Middle frontal gyrus (tissue), 1 donor: ENCODE data around the gene SLC16A7.
"Not testable (repeated sequence)": the region's sequence is repeated elsewhere in the genome, so short reads cannot be mapped to it uniquely, and the experiment has no call there.

Experiments
- DNase-seq: peaks from one replicate; pipeline ENCODE4 v3.0.0-alpha.2; 2015; ENCODE audit warnings: low spot score; ENCODE audit errors: extremely low spot score

The SLC16A7 gene

DNA sequence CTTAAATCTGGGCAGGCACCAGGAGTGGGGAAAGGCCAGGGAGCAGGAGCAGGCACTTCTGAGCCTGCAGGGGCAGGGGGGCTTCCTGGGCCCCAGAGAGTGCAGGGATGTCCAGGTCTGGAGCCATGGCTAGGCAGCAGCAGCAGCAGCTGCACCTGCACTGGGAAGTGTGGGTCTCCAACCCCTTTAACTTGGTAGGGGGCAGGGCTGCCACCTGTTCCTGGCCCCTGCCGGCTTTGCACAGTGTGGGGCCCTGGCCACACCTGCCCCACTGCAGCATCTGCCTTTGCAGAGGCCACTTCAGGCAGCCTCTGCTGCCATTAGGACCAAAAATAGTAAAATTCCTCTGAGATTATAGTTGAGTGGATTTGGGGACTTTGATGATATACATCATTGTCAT is 138.5 kb downstream of the SLC16A7 start:
- DNase-seq: no peak

DNA sequence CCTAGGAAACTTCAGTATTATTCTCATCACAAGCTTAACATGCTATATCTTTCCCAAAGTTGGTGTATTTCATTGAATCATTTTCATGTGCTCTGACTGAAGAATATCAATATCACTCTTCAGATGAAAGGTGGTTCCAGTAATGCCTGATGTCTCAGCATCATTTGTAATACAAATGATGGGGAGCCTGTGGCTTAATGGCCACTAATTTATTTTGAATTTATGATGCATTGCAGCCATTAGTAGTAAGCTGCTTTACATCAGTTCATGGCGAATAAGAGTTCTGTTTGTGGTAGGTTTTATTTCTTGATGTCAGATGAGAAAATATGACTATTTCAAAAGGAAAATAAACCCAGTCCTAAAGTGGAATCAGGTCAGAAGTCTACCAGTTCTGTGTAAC is 139.4 kb downstream of the SLC16A7 start:
- no peak for DNase-seq

DNA sequence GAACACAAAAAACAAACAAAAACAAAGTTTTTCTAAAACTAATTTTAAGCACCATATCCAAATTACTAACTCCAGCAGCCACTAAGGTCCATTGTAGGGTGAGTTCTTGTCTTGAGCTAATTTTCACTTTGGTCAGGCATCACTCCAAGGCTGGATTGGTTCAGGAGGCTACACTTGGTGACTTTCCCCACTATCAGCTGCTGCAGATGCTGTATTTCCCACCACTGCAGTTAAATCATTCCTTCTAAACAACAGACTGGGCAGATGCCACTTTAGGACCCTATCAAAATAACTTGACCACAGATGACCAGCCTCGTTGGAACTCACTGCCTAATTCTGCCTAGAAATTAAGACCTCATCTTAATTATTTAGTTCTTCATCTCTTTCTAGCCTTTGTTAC is 140.5 kb downstream of the SLC16A7 start:
- no peak for DNase-seq

DNA sequence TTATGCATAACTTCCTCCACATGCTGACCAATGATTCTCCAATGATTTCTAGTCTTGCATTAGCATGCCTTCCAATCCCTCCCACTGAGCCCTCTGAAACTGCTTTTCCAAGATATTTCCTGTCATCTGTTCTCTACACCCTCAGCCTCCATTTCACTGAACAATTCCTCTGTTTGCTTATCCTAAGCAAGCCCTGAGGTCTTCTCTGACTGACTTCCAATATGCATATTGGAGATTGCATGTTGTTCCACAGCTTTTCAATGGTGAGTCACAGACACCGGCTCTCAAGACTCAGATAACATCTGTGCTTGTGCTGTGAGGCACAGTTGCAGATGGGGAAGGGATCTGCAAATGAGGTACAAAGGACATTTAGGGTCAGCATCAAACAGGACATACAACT is 141.0 kb downstream of the SLC16A7 start:
- peak; percentile 18 for DNase-seq

DNA sequence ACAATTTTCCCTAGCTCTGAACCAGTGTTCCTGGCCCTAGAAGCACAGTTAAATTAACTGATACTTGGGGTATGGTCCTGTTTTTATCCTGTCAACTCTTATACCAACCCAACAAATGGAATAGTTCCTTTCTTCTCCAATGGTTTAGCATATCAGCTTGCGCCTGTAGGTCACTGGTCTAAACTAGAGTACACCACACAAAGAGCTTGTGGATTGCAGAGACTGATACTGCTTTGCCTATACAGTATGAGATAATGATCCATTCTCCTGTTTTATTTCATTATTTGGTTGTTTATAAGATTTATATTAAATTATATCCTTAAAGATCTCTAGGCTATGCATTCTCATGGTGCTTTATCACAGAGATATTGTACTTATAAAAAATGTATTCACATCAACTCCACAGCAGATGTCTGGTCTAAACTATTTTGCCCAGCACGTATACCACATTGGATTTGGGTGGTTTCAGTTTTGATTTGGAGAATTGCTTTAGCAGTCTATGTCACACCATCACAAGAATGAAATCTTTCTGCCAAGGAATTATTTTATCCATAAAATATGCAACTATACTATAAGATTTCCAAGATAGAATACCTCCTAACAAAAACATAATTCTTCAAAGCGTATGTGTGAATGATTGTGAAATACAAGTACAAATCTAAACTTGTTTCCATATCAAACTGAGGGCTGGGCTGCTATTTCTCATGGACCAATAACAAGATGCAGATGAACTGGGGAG is 142.1 kb downstream of the SLC16A7 start:
- DNase-seq: no peak

DNA sequence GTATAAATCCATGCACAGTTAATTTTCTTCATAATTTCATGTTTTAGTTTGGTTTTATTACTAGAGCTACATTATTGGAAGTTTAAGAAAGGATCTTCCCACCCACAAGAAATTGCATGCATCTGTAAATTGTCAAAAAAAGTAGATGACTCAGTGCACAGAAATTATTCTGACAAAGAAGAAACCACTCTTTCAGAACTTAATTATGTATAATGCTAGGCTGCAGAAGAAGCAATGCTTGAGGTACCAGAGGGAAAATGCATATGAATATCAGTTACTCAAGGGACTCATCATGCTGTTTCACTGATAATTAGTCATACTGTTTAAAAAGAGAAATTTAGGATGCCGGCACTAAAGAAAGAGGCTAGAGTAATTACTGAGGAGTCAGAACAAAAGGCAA is 147.0 kb downstream of the SLC16A7 start:
- DNase-seq: no peak

DNA sequence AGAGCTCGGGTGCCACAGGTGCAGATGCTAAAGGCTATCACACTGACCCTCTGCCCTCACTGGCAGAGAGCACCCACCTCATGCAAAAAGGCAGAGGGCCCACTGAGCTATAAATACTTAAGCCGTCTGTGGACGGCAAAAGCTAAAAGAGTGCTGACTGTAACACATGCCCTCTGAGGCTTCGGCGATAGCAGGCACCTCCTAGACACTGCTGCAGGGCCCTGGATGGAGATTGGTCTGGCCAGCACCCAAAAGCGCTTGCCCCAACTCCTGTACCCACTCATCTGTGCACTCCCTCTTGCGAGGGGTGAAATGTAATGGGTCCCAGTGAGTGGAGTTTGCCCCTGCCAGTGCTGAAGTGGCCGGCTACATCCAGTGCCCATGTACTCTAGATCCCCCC is 148.7 kb downstream of the SLC16A7 start:
- DNase-seq: no peak

DNA sequence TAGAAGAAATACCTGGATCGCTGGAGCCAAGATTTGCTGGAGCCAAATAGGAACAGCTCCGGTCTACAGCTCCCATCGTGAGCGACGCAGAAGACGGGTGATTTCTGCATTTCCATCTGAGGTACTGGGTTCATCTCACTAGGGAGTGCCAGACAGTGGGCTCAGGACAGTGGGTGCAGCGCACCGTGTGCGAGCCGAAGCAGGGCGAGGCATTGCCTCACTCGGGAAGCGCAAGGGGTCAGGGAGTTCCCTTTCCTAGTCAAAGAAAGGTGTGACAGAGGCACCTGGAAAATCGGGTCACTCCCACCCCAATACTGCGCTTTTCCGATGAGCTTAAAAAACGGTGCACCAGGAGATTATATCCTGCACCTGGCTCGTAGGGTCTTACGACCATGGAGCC is 155.3 kb downstream of the SLC16A7 start:
- not testable (repeated sequence) for DNase-seq

DNA sequence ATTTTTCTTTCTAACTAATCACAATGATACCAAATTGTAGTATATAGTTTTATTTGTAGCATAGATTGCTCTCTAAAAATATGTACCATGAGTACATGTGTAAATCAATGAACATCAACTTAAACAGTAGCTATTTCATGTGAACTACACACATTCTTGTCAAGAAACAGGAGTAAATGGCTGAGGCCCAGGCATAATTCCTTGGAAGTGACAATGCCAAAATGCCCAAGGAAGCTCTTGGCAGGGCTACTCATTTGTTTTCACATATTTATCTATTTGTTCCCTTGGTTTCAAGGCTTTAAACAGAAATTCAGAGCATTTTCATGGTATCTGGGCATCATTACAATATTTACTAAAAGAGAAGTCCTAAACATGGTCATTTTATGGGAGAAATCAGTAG is 165.7 kb downstream of the SLC16A7 start:
- no peak for DNase-seq

DNA sequence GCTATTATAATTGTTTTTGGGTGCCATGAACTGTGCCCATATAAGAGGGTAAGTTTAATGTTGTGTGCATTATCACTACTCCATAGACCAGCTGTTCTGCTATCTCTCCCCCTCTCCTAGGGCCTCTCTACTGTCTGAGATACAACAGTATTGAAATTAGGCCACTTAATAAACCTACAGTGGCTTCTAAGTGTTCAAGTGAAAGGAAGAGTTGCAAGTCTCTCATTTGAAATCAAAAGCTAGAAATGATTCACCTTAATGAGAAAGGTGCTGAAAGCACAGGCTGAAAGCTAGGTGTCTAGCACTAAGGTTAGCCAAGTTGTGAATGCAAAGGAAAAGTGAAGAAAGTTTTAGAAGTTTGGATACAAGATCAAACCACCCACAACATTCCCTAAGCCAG is 168.0 kb downstream of the SLC16A7 start:
- no peak for DNase-seq

DNA sequence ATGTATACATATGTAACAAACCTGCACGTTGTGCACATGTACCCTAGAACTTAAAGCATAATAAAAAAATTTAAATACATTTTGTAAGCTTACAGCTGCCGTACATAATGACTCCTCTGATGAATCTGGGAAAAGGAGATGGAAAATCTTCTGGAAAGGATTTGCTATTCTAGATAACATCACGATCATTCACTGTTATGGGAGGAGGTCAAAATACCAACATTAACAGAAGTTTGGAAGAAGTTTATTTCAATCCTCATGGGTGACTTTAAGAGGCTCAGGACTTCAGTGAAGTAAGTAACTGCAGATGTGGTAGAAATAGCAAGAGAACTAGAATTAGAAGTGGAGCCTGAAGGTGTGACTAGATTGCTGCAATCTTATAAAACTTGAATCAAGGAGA is 172.2 kb downstream of the SLC16A7 start:
- no peak for DNase-seq

DNA sequence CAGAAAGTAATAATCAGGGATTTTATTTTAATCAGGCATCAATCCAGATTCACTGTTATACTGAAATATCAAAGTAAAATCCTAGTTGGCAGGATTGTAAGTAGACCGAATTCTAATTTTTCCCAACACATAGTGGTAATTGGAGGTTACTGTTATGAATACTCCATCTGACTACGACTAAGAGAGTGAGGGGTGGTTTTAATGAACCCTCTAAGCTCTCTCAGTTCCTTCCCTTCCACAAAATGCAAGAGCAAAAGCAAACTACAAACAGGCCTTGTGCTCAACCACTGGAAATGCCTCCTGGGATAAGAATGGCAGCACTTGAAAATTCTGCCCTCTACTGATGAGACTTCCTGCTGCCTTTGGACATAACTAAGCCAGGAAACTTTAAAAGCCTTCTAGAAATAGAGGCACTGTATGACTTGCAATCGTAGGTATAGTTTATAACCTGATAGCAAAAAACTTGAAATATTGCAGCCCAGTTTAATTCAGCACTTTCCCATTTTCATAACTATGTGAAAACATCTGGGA is 184.8 kb downstream of the SLC16A7 start:
- no peak for DNase-seq

DNA sequence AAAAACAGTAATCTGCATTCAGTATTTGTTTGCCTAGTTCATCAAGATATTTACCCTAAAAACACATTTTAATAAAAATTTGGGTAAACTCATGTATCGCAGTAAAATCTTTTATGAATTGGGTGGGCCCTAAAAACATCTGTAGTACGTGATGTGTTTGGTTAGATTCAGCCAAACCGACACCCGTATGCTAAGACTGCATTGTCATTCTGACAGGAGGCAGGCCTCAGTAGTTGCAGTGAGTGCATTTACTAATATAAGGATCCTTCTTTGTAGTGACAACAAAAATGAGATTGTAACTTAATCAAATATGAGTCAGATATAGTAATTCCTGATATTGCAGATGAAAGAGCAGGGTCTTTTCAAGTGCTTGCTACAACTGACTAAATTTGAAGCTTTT is 191.8 kb downstream of the SLC16A7 start:
- DNase-seq: no peak

DNA sequence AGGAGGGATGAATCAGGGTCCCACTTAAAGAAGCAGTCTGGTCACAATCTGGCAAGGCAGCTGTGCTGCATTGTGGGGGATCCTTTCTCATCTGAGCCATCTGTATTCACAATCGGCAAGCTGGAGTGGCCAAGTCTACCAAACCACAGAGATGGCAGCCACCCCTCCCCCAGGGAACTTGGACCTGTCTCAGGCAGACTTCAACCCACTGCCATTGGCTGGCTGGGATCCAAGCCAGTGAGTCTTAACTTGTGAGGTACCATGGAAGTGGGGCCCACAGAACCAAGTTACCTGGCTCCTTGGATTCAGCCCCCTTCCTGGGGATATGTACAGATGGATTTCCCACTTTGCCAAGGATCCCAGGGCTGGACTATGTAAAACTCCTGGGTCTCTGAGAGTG is 196.8 kb downstream of the SLC16A7 start:
- no peak for DNase-seq

DNA sequence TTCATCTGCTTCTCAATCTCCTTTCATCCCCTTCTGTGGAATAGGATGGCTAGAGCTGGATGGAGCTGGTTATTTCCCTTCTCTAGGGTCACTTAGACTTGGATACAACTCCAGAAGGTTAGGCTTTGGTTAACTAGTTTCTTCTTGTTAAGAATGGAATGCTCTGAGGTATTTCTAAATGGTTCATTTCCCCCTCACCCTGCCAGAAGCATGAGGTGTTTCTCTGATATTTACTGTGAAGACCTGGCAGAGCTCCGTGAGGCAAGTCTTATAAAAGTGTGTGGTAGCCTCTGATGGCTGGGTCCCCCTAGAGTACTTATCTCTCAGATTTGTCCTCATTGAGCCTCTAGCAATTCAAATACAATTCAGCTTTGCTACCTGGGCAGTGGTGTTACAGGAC is 207.9 kb downstream of the SLC16A7 start:
- DNase-seq: no peak

DNA sequence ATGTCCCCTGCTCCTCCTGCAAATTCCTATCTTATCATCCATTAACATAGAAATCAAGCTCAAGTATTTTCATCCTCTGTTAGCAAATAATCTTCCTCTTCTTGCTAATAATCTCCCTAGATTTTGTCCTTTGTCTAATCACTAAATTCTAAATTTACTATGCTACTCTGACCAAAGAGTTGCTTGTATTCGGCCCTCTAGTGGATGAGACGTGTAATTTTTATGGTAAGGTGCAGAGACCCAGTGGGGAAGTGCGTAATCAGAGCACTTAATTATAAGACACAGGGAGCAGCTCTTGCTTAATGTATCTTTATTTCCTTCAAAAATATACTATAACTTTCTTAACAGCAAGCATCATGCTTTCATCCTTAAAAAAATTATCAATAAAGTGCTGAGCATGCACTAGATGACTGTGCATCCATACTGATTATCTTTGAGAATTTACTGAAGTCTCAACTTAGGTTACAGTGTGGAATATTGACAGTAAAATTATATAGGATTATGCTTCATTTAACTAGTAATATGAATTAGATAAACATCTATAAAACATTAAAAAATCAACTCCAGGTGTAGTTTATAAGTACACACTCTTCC is 212.6 kb downstream of the SLC16A7 start:
- DNase-seq: no peak

DNA sequence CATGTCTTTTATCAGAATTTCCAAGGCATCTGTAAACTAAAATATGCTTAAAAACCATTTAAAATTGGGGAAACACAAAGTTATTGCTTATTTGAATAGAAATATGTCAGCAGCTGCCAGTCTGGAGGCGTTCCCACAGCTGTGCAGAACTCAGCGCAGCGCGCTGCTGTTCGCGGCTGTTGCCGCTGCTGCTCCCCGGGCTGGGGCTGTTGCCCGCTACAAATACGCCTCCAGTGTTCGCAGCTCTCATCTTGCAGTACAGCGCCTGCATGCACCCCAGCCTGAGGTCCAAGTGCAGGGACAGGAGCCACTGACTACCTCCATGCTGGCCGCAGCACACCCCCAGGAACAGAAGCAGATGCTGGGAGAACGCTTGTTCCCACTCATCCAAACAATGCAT is 216.2 kb downstream of the SLC16A7 start:
- DNase-seq: no peak

DNA sequence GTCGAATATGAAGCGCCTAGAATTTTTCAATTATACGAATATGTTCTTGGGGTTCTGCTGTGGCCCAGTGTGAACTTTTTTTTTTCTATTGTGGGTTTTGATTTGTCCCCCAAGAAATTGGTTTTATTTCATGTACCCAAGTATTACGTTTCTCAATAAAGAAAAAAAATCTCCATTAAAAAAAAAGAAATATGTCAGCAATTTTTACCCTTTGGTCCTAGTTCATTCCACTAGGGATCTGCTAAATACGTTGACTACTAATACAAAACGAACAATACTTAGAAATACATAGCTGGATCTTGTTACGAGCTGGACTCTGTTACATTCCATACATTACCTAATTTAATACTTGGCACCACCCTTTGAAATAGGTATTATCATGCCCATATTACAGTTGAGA is 216.9 kb downstream of the SLC16A7 start:
- DNase-seq: no peak

DNA sequence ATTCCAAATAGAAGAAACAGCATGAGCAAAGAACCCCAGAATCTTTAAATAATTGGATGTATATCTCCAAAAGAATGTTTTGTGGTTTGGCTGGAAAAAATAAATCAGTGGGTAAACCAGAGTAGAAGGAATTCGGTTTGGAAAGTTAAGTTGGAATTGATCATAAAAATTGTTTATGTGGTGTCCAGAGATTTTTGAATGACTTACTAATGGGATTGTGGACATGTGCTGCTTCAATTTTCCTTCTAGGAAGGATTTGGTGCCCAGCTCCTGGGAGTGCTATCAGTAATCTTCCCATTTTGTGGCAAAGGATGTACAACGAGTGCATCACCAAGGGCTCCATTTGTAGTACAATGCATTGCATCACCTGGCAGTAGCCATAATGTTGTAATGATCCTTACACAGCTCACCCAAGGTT is 224.8 kb downstream of the SLC16A7 start:
- DNase-seq: no peak

DNA sequence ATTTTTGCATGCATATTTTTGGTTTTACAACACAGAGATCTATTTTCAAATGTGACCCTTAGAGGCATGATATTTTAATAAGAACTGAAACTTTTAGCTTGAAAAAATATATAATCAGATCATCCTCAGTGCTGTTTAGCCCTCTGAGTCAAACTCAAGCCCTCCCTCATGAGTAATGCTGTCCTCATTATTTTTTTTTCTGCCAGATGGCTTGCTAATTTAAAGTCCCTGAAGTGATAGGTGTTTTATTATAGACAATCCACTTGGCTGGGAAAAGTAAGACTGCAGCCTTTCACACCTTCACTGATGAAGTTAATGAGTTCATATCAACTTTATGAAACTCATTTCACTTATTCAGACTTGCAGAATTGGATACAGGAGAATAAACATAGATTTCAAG is 227.7 kb downstream of the SLC16A7 start:
- peak; percentile 24 for DNase-seq

DNA sequence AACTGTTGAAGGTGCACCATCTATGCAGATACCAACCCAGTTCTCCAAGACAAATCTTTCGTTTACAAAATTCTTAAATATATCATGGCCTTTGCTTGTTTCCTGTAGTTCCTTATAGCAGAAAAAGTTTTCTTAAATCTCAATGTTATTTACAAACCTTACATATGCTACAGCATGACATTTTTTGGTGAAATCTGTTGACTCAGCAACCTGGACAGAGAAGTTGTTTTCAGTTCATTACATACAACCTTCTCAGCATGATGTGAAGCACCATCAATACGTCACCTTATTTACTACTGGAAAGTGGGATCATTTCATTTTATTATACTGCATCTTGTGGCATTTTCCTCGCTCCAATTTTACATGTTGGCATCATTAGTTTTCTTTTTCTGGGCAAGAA is 231.9 kb downstream of the SLC16A7 start:
- no peak for DNase-seq

DNA sequence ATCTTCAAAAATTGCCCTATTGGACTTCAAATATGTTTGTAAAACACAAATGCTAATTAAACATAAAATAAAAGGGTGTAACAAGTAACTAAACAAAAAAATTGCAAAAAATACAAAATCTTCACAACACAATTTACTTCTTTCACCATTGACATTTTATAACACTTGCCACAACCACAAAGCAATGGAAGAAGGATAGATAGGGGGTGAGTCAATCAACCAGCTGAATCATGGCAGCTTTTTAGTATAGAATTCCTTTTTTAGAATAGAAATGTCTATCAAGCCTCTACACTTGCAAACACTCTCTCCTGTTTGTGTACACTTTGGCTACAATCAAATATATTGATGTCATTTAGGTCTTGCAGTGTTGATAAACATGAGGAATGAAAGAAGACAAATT is 232.7 kb downstream of the SLC16A7 start:
- DNase-seq: no peak

DNA sequence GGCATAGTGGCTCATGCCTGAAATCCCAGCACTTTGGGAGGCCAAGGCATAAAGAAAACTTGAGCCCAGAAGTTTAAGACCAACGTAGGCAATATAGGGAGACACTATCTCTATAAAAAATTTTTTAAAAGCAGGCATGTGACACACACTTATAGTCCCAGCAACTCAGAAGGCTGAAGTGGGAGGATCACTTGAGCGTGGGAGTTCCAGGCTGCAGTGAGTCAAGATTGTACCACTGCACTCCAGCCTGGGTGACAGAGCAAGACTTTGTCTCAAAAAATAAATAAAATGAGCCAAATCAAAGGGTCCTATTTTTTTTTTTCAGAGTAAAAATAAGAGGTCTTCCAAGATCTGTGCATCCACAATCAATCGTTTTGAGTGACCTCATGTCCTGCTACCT is 237.6 kb downstream of the SLC16A7 start:
- no peak for DNase-seq
